AG09309 (cell line): ENCODE measurements around the gene CCDC70.
A peak's percentile ranks its signal among the peaks of the same experiment; 100 is the strongest.

ENCODE experiments used
- DNase-seq: peaks from one replicate; pipeline ENCODE4 v3.0.0-alpha.2; 2010; ENCODE audit warnings: low read depth
- H3K4me3 ChIP-seq: 2 replicates; pipeline ENCODE4 v1.5.1; 2011; ENCODE audit warnings: mild to moderate bottlenecking, low read depth, low read length, moderate library complexity; ENCODE audit not compliant: control insufficient read depth
- CTCF ChIP-seq: IDR thresholded peaks from 2 replicates; pipeline ENCODE4 v1.5.1; 2011; ENCODE audit warnings: mild to moderate bottlenecking, low read depth, low read length, inconsistent platforms; ENCODE audit not compliant: insufficient read depth, control insufficient read depth; ENCODE audit errors: missing control alignments

CCDC70 gene

GRCh38 chr13:51844862-51845573, 16.8 kb upstream of the CCDC70 start, which contains the start of gene TMEM272:
Gene TMEM272, minus strand, starts transcription at chr13:51845177. Its CDS starts 6,647 bp downstream, at chr13:51838530.
- TF ChIP-seq CTCF: peak; percentile 89
- no peak within 1 kb of the TSS for H3K4me3 ChIP-seq
- DNase-seq: no peak

GRCh38 chr13:51845574-51846318, 16.0 kb upstream of the CCDC70 start:
- DNase-seq: no peak
- TF ChIP-seq CTCF: no peak
- no peak overlapping the region for H3K4me3 ChIP-seq

GRCh38 chr13:51846756-51847155, 15.0 kb upstream of the CCDC70 start:
- TF ChIP-seq CTCF: no peak
- DNase-seq: no peak

GRCh38 chr13:51848674-51849073, 13.1 kb upstream of the CCDC70 start:
- H3K4me3 ChIP-seq: no peak overlapping the region
- peak; percentile 5 for DNase-seq
- TF ChIP-seq CTCF: no peak

More at GRCh38 chr13:51846756-51847155, 15.0 kb upstream of the CCDC70 start:
- no peak overlapping the region for H3K4me3 ChIP-seq

- H3K4me3 ChIP-seq: no peak overlapping the region
- DNase-seq: no peak
- TF ChIP-seq CTCF: peak; percentile 50
These were observed 12.3 kb upstream of the CCDC70 start for GRCh38 chr13:51849145-51850101.
